ENCODE measurements around the gene TUSC2. TPM values are rescaled to one million over a fixed set of nuclear protein-coding genes. Genes with fewer than 3 reads are reported as not detected.
A peak's percentile ranks its signal among the peaks of the same experiment; 100 is the strongest.

Gene TUSC2
- total and polyA plus RNA-seq, 9 of the 15 experiments (the other 6 are each of a cell fraction or from before 2014, with no cell fraction given), result 2.8 to 67.5 (median 25.8) TPM

DNA sequence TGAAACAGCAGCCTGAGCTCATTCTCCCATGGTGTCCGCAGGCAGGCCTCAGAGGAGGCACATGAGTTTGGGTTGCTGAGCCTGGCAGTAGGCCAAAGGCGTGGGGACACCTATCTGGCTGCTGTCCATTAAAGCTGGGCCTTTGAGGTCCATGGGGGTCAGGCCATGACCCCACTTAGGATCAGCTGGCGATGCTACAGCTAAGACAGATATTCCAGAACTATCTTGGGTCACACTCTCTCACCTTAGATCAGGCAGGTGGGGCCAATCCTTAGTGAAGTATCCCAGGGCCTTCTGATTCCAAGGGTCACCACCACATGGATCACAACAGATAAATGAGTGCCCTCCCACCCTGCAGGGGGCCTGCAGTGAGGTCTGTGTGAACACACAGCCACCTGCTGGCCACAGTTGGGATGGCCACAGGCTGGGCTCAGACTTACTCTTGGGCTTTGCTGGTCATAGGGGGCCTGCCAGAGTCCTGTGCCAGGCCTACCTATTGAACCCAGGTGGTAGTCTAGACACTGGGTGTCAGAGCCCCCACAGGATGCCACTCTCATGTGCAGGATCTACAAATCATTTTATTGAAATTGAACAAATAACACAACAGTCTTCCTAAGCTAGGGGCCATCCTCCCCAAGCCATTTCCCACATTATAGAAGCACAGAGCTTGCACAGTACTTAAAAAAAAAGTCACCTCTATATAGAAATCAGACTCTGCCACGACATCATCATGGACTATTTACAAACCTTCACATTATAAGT, 3.5 kb downstream of the TUSC2 start (continued):
- TF ChIP-seq, protein P1, sequence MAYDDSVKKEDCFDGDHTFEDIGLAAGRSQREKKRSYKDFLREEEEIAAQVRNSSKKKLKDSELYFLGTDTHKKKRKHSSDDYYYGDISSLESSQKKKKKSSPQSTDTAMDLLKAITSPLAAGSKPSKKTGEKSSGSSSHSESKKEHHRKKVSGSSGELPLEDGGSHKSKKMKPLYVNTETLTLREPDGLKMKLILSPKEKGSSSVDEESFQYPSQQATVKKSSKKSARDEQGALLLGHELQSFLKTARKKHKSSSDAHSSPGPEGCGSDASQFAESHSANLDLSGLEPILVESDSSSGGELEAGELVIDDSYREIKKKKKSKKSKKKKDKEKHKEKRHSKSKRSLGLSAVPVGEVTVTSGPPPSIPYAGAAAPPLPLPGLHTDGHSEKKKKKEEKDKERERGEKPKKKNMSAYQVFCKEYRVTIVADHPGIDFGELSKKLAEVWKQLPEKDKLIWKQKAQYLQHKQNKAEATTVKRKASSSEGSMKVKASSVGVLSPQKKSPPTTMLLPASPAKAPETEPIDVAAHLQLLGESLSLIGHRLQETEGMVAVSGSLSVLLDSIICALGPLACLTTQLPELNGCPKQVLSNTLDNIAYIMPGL (CRISPR knock-in tag; IDR thresholded peaks at IDR 0.05), result no peak
- TF ChIP-seq FOXM1 (IDR thresholded peaks at IDR 0.05; ENCODE audit: low read depth) (no peak), FOXM1 (CRISPR knock-in tag; IDR thresholded peaks at IDR 0.05; ENCODE audit: low read depth) (no peak), RAD21 (CRISPR knock-in tag; conservative IDR thresholded peaks at IDR 0.05 in 1 of 2, IDR thresholded peaks at IDR 0.05 in 1 of 2) (peak; percentile 70 to 91), RBM34 (IDR thresholded peaks at IDR 0.05; ENCODE audit: borderline replicate concordance, insufficient read depth, low read length) (no peak), NFATC3 (IDR thresholded peaks at IDR 0.05) (no peak), SRSF1 (IDR thresholded peaks at IDR 0.05; ENCODE audit: low read depth, low read length) (no peak), CCNT2 (IDR thresholded peaks at IDR 0.05; ENCODE audit: borderline replicate concordance, extremely low read depth, insufficient read length, low read depth, low read length) (no peak), SMC3 (conservative IDR thresholded peaks at IDR 0.05; ENCODE audit: insufficient read depth, low read depth, low read length) (peak; percentile 55)
- TF ChIP-seq, protein P2, sequence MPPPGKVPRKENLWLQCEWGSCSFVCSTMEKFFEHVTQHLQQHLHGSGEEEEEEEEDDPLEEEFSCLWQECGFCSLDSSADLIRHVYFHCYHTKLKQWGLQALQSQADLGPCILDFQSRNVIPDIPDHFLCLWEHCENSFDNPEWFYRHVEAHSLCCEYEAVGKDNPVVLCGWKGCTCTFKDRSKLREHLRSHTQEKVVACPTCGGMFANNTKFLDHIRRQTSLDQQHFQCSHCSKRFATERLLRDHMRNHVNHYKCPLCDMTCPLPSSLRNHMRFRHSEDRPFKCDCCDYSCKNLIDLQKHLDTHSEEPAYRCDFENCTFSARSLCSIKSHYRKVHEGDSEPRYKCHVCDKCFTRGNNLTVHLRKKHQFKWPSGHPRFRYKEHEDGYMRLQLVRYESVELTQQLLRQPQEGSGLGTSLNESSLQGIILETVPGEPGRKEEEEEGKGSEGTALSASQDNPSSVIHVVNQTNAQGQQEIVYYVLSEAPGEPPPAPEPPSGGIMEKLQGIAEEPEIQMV (tag; conservative IDR thresholded peaks at IDR 0.05; ENCODE audit: low read depth), result no peak
- TF ChIP-seq, protein P3, sequence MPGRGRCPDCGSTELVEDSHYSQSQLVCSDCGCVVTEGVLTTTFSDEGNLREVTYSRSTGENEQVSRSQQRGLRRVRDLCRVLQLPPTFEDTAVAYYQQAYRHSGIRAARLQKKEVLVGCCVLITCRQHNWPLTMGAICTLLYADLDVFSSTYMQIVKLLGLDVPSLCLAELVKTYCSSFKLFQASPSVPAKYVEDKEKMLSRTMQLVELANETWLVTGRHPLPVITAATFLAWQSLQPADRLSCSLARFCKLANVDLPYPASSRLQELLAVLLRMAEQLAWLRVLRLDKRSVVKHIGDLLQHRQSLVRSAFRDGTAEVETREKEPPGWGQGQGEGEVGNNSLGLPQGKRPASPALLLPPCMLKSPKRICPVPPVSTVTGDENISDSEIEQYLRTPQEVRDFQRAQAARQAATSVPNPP (IDR thresholded peaks at IDR 0.05; ENCODE audit: borderline replicate concordance, insufficient read depth, insufficient read length), result no peak
- TF ChIP-seq, protein P4, sequence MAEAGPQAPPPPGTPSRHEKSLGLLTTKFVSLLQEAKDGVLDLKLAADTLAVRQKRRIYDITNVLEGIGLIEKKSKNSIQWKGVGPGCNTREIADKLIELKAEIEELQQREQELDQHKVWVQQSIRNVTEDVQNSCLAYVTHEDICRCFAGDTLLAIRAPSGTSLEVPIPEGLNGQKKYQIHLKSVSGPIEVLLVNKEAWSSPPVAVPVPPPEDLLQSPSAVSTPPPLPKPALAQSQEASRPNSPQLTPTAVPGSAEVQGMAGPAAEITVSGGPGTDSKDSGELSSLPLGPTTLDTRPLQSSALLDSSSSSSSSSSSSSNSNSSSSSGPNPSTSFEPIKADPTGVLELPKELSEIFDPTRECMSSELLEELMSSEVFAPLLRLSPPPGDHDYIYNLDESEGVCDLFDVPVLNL (CRISPR knock-in tag; IDR thresholded peaks at IDR 0.05; ENCODE audit: low read depth), result no peak
- TF ChIP-seq, protein P5, sequence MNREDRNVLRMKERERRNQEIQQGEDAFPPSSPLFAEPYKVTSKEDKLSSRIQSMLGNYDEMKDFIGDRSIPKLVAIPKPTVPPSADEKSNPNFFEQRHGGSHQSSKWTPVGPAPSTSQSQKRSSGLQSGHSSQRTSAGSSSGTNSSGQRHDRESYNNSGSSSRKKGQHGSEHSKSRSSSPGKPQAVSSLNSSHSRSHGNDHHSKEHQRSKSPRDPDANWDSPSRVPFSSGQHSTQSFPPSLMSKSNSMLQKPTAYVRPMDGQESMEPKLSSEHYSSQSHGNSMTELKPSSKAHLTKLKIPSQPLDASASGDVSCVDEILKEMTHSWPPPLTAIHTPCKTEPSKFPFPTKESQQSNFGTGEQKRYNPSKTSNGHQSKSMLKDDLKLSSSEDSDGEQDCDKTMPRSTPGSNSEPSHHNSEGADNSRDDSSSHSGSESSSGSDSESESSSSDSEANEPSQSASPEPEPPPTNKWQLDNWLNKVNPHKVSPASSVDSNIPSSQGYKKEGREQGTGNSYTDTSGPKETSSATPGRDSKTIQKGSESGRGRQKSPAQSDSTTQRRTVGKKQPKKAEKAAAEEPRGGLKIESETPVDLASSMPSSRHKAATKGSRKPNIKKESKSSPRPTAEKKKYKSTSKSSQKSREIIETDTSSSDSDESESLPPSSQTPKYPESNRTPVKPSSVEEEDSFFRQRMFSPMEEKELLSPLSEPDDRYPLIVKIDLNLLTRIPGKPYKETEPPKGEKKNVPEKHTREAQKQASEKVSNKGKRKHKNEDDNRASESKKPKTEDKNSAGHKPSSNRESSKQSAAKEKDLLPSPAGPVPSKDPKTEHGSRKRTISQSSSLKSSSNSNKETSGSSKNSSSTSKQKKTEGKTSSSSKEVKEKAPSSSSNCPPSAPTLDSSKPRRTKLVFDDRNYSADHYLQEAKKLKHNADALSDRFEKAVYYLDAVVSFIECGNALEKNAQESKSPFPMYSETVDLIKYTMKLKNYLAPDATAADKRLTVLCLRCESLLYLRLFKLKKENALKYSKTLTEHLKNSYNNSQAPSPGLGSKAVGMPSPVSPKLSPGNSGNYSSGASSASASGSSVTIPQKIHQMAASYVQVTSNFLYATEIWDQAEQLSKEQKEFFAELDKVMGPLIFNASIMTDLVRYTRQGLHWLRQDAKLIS (CRISPR knock-in tag; IDR thresholded peaks at IDR 0.05), result no peak
- TF ChIP-seq, protein P6, sequence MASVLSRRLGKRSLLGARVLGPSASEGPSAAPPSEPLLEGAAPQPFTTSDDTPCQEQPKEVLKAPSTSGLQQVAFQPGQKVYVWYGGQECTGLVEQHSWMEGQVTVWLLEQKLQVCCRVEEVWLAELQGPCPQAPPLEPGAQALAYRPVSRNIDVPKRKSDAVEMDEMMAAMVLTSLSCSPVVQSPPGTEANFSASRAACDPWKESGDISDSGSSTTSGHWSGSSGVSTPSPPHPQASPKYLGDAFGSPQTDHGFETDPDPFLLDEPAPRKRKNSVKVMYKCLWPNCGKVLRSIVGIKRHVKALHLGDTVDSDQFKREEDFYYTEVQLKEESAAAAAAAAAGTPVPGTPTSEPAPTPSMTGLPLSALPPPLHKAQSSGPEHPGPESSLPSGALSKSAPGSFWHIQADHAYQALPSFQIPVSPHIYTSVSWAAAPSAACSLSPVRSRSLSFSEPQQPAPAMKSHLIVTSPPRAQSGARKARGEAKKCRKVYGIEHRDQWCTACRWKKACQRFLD (CRISPR knock-in tag; IDR thresholded peaks at IDR 0.05), result no peak
